Neuronal stem cell (in vitro differentiated cells): ENCODE data around the gene CDRT4.

Experiments used
- DNase-seq: peaks from one replicate; pipeline ENCODE4 v3.0.0-alpha.2; 2013; ENCODE audit warnings: low spot score
- H2AFZ ChIP-seq: one replicate; pipeline ENCODE4 v1.6.1; 2013; ENCODE audit warnings: mild to moderate bottlenecking, low read length, inconsistent platforms
- H2AK5ac ChIP-seq: 2 replicates; pipeline ENCODE4 v1.6.1; 2013; ENCODE audit warnings: low read depth, mild to moderate bottlenecking, inconsistent platforms, low read length, moderate library complexity, mixed read lengths
- H2BK120ac ChIP-seq: 2 replicates; pipeline ENCODE4 v1.6.1; 2013; ENCODE audit warnings: low read depth, mild to moderate bottlenecking, inconsistent platforms, low read length, moderate library complexity, mixed read lengths
- H2BK12ac ChIP-seq: one replicate; pipeline ENCODE4 v1.6.1; 2013; ENCODE audit warnings: low read length, inconsistent platforms
- H2BK15ac ChIP-seq: 2 replicates; pipeline ENCODE4 v1.6.1; 2013; ENCODE audit warnings: mild to moderate bottlenecking, low read length, inconsistent platforms, mixed read lengths
- H2BK5ac ChIP-seq: one replicate; pipeline ENCODE4 v1.6.1; 2013; ENCODE audit warnings: inconsistent platforms, mild to moderate bottlenecking, low read length, moderate library complexity
- H3K14ac ChIP-seq: one replicate; pipeline ENCODE4 v1.6.1; 2013; ENCODE audit warnings: low read length, inconsistent platforms
- H3K18ac ChIP-seq: 2 replicates; pipeline ENCODE4 v1.6.1; 2013; ENCODE audit warnings: low read length, inconsistent platforms
- H3K23ac ChIP-seq: 2 replicates; pipeline ENCODE4 v1.6.1; 2013; ENCODE audit warnings: low read depth, mild to moderate bottlenecking, mixed read lengths, low read length, inconsistent platforms; ENCODE audit not compliant: poor library complexity
- H3K27ac ChIP-seq: replicated peaks from 3 replicates; pipeline ENCODE4 v1.5.1; 2013; ENCODE audit warnings: low read length, inconsistent platforms
- H3K27me3 ChIP-seq, 3 experiments: 2 replicates each; pipeline ENCODE4 v1.6.1; 2013; ENCODE audit warnings: low read length in 3 of 3, mild to moderate bottlenecking in 2 of 3, inconsistent platforms in 1 of 3, low read depth in 1 of 3, mixed read lengths in 1 of 3, moderate library complexity in 1 of 3; ENCODE audit not compliant: control insufficient read depth in 3 of 3, insufficient read depth in 3 of 3
- H3K36me3 ChIP-seq, 2 donors: replicated peaks in 1 of 2; 2 replicates each; pipeline ENCODE4 v1.6.1; 2013; ENCODE audit warnings: low read length in 2 of 2; ENCODE audit not compliant: control insufficient read depth in 2 of 2, insufficient read depth in 2 of 2
- H3K4ac ChIP-seq: 2 replicates; pipeline ENCODE4 v1.6.1; 2013; ENCODE audit warnings: inconsistent platforms, mild to moderate bottlenecking, low read length, moderate library complexity
- H3K4me1 ChIP-seq, 2 donors: 1 replicate in 1 of 2; 2 replicates in 1 of 2; pipeline ENCODE4 v1.6.1; 2013; ENCODE audit warnings: low read length in 2 of 2, low read depth in 1 of 2; ENCODE audit not compliant: control insufficient read depth in 2 of 2, insufficient read depth in 1 of 2
- H3K4me2 ChIP-seq: one replicate; pipeline ENCODE4 v1.6.1; 2013; ENCODE audit warnings: mild to moderate bottlenecking, low read length, inconsistent platforms; ENCODE audit not compliant: insufficient read depth, poor library complexity, severe bottlenecking
- H3K4me3 ChIP-seq, 2 donors: 2 replicates each; pipeline ENCODE4 v1.5.1; 2013; ENCODE audit warnings: low read length in 2 of 2, mild to moderate bottlenecking in 2 of 2, inconsistent platforms in 1 of 2, moderate library complexity in 1 of 2
- H3K79me1 ChIP-seq: one replicate; pipeline ENCODE4 v1.6.1; 2013; ENCODE audit warnings: low read depth, mild to moderate bottlenecking, inconsistent platforms, low read length, moderate library complexity
- H3K9ac ChIP-seq: one replicate; pipeline ENCODE4 v1.6.1; 2013; ENCODE audit warnings: mild to moderate bottlenecking, low read depth, low read length, inconsistent platforms; ENCODE audit not compliant: poor library complexity
- H3K9me3 ChIP-seq, 2 donors: replicated peaks in 1 of 2; 2 replicates each; pipeline versions ENCODE3 to v1.6.1; 2013; ENCODE audit warnings: low read length in 2 of 2, mild to moderate bottlenecking in 2 of 2, inconsistent platforms in 1 of 2, low read depth in 1 of 2, mixed read lengths in 1 of 2, moderate library complexity in 1 of 2; ENCODE audit not compliant: control insufficient read depth in 2 of 2, insufficient read depth in 1 of 2
- H4K8ac ChIP-seq: one replicate; pipeline ENCODE4 v1.6.1; 2013; ENCODE audit warnings: low read depth, mild to moderate bottlenecking, inconsistent platforms, low read length, moderate library complexity
- H4K91ac ChIP-seq: one replicate; pipeline ENCODE4 v1.6.1; 2013; ENCODE audit warnings: low read length, low read depth, mild to moderate bottlenecking, inconsistent platforms; ENCODE audit not compliant: poor library complexity
- WGBS, 2 donors: extraction: QIAGEN DNeasy Blood & Tissue Kit; methylation state at CpG; one replicate each; pipeline ENCODE4 v1.1.7; 2013; ENCODE audit warnings: missing lambda C conversion rate in 2 of 2, mixed read lengths in 1 of 2; ENCODE audit not compliant: insufficient read length in 2 of 2, insufficient replicate concordance in 1 of 2; ENCODE audit errors: extremely low coverage in 2 of 2; 5-methylcytosine and 5-hydroxymethylcytosine counted together

CDRT4 gene

DNA sequence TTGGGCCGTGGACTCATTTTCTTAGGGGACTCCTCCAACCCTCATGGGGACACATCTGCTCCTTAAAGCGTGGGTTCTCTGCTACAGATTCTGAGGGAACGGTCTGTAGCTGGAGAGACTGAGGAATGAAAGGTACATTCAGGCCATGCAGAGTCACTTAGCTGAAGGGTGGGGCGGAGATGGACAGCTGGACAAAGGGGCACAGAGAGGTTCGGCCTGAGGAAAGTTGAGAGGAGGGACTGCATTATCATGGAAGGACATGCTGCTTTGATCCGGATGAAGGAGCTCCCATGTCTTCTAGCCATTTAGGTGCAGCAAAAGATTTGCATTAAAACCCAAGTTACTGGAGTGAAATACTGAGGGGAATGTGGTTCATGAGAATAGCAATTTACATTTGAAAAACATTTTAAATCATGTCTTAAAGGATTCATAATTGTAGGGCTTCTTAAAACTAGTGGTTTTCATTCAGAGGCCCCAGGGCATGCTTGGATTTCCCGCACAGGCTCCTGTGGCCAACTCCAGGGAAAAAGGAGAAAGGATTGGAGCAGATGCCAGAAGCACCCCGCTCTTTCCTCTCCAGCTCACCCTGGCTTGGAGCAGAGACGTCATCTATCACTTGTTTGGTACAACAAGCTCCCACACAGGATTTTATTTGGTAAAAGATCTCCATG lies 54.2 kb downstream of the CDRT4 start:
- Histone ChIP-seq H2BK120ac (no peak overlapping the region), H3K4me2 (no peak overlapping the region), H3K9ac (no peak overlapping the region), H3K79me1 (no peaks in the 10 kb centered on the region), H3K23ac (no peak overlapping the region), H2AFZ (no peak overlapping the region), H2AK5ac (no peak overlapping the region), H3K14ac (no peak overlapping the region), H3K4me1 (peaks cover 2 to 12% of the 10 kb centered on the region in 2 donors), H3K36me3 (no peaks in the 10 kb centered on the region), H3K4ac (no peak overlapping the region), H3K27me3 (no peaks in the 10 kb centered on the region), H4K8ac (no peak overlapping the region), H3K27ac (no peak overlapping the region), H3K9me3 (no peaks in the 10 kb centered on the region), H3K4me3 (no peak overlapping the region), H2BK12ac (no peak overlapping the region), H2BK15ac (no peak overlapping the region), H3K18ac (no peak overlapping the region), H2BK5ac (no peak overlapping the region), H4K91ac (no peak overlapping the region)
- WGBS, 2 donors, result no CpG with 5 or more reads among the region's 9 CpGs
- DNase-seq, result no peak

GRCh38 chr17:15412606-15413005 lies 54.8 kb downstream of the CDRT4 start:
- H4K91ac ChIP-seq, result no peak overlapping the region
- H2AK5ac ChIP-seq, result no peak overlapping the region
- H4K8ac ChIP-seq, result no peak overlapping the region
- no peaks in the 10 kb centered on the region for H3K79me1 ChIP-seq
- no peak overlapping the region for H2BK5ac ChIP-seq
- no peak overlapping the region for H3K4ac ChIP-seq
- no peak overlapping the region for H3K4me2 ChIP-seq
- H3K4me1 ChIP-seq, result peaks cover 2 to 9% of the 10 kb centered on the region in 2 donors
- WGBS, 2 donors, result no CpG with 5 or more reads among the region's 7 CpGs
- H3K9ac ChIP-seq, result no peak overlapping the region
- H3K14ac ChIP-seq, result no peak overlapping the region
- no peaks in the 10 kb centered on the region for H3K9me3 ChIP-seq
- H2AFZ ChIP-seq, result no peak overlapping the region
- DNase-seq, result no peak
- H2BK12ac ChIP-seq, result no peak overlapping the region
- H3K4me3 ChIP-seq, result no peak overlapping the region
- H3K27me3 ChIP-seq, result no peaks in the 10 kb centered on the region
- no peak overlapping the region for H3K27ac ChIP-seq
- H3K36me3 ChIP-seq, result no peaks in the 10 kb centered on the region
- no peak overlapping the region for H2BK120ac ChIP-seq
- no peak overlapping the region for H3K18ac ChIP-seq
- no peak overlapping the region for H3K23ac ChIP-seq
- no peak overlapping the region for H2BK15ac ChIP-seq

DNA sequence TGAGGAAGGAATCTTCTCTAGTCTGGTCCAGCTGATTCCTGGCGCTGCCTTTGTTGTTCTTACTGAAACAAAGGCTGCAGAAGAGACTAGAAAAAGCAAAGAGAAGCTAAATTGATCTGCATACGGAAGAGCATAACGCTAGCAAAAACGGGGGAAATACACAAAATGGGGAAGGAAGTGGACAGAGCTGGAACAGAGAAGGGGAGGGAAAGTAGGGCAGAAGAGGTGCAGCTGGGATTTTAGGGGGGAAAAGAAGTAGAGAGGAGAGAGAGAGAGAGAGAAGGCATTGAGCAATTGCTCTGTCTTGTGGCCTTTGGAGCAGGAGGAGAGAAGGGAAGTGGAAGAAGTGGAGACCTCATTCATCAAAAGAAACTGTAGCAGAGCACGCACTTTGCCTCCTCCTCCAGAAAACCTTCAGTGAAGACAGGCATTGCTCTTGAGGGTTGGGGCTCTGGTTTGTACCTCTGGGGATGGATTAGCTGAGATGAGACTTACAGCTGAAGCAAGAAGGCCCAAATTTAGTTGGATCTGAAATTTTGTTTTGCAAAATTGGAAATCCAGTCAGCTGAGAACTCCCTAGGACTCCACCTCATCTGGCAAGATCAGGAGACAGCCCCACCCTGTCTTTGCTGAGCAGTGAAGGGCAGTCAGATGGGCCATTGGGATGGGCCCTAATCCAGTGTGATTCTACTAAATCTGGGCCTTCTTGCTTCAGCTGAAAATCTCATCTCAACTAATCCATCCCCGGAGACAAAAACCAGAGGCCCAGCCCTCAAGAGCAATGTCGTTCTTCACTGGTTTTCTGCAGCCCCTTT lies 55.8 kb downstream of the CDRT4 start:
- no peak overlapping the region for H2BK120ac ChIP-seq
- WGBS, 2 donors, result no CpG with 5 or more reads among the region's 7 CpGs

GRCh38 chr17:15409721-15410250 lies 57.6 kb downstream of the CDRT4 start:
- Histone ChIP-seq H3K4me1 (peaks cover 2 to 5% of the 10 kb centered on the region in 2 donors), H2BK5ac (no peak overlapping the region), H3K4me2 (no peak overlapping the region), H3K9ac (no peak overlapping the region), H4K8ac (no peak overlapping the region), H3K23ac (no peak overlapping the region), H3K9me3 (no peaks in the 10 kb centered on the region), H4K91ac (no peak overlapping the region), H3K79me1 (no peaks in the 10 kb centered on the region), H3K27ac (no peak overlapping the region), H3K4ac (no peak overlapping the region), H2BK12ac (no peak overlapping the region), H2BK15ac (no peak overlapping the region), H3K18ac (no peak overlapping the region), H3K4me3 (no peak overlapping the region), H3K27me3 (no peaks in the 10 kb centered on the region), H3K36me3 (no peaks in the 10 kb centered on the region), H2BK120ac (no peak overlapping the region), H2AK5ac (no peak overlapping the region), H3K14ac (no peak overlapping the region), H2AFZ (no peak overlapping the region)
- DNase-seq, result no peak
- no CpG with 5 or more reads among the region's 14 CpGs for WGBS, 2 donors

More for the DNA sequence above, 55.8 kb downstream of the CDRT4 start:
- Histone ChIP-seq H4K91ac (no peak overlapping the region), H3K14ac (no peak overlapping the region), H3K79me1 (no peaks in the 10 kb centered on the region), H2BK15ac (no peak overlapping the region), H4K8ac (no peak overlapping the region), H3K23ac (no peak overlapping the region), H3K9ac (no peak overlapping the region), H3K4me3 (no peak overlapping the region), H3K4me2 (no peak overlapping the region), H2AK5ac (peak overlapping the region; percentile 32), H3K18ac (no peak overlapping the region), H2BK12ac (no peak overlapping the region), H3K27me3 (no peaks in the 10 kb centered on the region), H3K36me3 (no peaks in the 10 kb centered on the region), H3K4ac (no peak overlapping the region), H2BK5ac (no peak overlapping the region), H3K4me1 (peaks cover 2 to 9% of the 10 kb centered on the region in 2 donors), H2AFZ (no peak overlapping the region), H3K9me3 (no peaks in the 10 kb centered on the region), H3K27ac (no peak overlapping the region)
- DNase-seq, result no peak
